Stimulated activated naive CD8-positive, alpha-beta T cell treated with anti-CD3 and anti-CD28 coated beads, Interleukin-15, amount 100 ng/mL, for 72 hours (primary cell): ENCODE data around the gene CROCC.

Source experiments
- ATAC-seq: fragments of 150-1000 bp; cut with Tn5 transposase; 2 replicates; pipeline ENCODE4 v1.10.0; 2021; ENCODE audit warnings: mild to moderate bottlenecking, moderate library complexity
- DNase-seq, 2 donors: peaks; one replicate each; pipeline ENCODE4 v3.0.0; 2021 to 2022
- H3K27ac Mint-ChIP-seq, 2 donors: one replicate each; pipeline ENCODE4 v1.8.0; 2022; ENCODE audit warnings: mild to moderate bottlenecking in 2 of 2, mixed read lengths in 2 of 2, moderate library complexity in 2 of 2
- H3K27me3 Mint-ChIP-seq: one replicate; pipeline ENCODE4 v1.8.0; 2022; ENCODE audit warnings: mixed read lengths
- H3K4me1 Mint-ChIP-seq: one replicate; pipeline ENCODE4 v1.8.0; 2022; ENCODE audit warnings: mild to moderate bottlenecking, mixed read lengths
- H3K4me3 Mint-ChIP-seq, 2 donors: one replicate each; pipeline ENCODE4 v1.8.0; 2022; ENCODE audit warnings: mild to moderate bottlenecking in 2 of 2, mixed read lengths in 2 of 2, moderate library complexity in 1 of 2
- H3K9me3 Mint-ChIP-seq, 2 donors: one replicate each; pipeline ENCODE4 v1.8.0; 2022; ENCODE audit warnings: mixed read lengths in 2 of 2

The CROCC gene

DNA sequence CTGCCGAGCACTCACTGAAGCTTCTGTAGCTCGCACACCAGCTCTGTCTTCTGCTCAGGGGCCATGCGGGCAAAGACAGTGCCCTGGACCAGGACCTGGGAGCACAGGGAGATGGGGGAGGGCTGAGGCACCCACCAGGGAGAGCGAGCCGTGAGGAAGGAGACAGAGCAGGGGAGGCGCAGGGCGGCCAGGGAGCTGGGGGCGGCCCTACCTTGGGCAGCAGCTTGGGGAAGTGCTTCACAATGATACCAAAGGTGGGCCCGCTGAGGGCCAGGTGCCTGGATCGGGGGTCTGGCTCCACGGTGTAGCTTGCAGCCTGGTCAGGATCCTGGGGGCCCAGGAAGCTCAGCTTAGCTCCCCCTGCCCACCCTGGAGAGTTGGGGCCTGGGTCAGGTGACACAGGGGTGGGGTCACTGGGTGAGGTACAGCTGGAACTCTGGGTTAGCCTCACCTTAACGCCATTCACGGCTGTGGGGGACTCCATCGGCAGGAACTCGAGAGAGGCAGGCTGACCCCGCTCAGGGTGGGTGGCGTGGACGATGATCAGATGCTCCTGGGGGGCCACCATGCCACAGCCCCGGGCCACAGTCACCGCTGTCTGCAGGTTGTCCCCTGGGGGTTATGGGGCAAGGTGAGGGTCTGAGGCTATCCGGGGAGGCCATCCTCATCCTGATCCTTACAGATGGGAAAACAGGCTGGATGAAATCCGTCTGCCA lies 68.1 kb downstream of the CROCC start:
- H3K27ac Mint-ChIP-seq: no peak overlapping the region
- H3K9me3 Mint-ChIP-seq: no peaks in the 10 kb centered on the region
- H3K4me1 Mint-ChIP-seq: no peaks in the 10 kb centered on the region
- H3K4me3 Mint-ChIP-seq: no peak overlapping the region
- DNase-seq (no peak), ATAC-seq (no peak)
- no peaks in the 10 kb centered on the region for H3K27me3 Mint-ChIP-seq

DNA sequence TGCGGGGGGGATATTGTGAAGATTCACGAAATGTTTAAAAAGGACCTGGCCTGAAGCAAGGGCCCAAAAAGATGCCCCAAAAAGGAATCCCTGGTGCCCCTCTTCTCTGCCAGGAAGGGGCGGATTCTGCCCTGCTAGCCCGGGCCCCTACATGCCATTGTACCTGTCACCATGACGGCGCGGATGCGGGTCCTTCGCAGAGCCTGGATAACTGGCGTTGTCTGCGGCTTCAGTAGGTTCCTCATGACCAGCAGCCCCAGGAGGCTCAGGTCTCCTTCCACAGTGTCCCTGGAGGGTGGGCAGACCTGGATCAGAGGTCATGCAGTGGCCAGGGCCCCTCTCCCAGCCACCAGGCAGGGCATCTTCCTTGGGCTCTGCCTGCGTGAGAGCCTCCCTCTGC lies 69.8 kb downstream of the CROCC start:
- ATAC-seq: no peak
- H3K27ac Mint-ChIP-seq: no peak overlapping the region

DNA sequence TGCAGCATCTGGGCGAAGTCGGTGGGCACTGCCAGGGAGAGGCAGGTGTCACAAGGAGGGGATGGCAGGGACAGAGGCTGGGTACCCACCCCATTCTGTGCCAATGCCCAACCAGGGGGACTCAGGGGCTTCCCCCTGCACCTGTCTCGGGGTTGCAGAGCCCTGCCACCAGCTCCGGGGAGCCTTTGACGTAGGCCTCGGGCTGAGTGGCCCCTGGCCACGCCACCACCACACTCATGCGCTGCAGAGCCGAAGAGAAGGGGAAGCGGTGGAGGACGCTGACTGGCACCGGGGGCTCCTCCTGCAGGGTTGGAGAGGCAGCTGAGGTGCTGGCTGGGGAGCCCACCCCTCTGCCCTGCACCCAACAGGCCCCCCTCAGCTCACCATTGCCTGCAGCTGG lies 70.4 kb downstream of the CROCC start:
- no peaks in the 10 kb centered on the region for H3K4me1 Mint-ChIP-seq

More for the DNA sequence above, 69.8 kb downstream of the CROCC start:
- no peak overlapping the region for H3K4me3 Mint-ChIP-seq
- H3K27me3 Mint-ChIP-seq: no peaks in the 10 kb centered on the region
- no peaks in the 10 kb centered on the region for H3K9me3 Mint-ChIP-seq
- H3K4me1 Mint-ChIP-seq: no peaks in the 10 kb centered on the region
- DNase-seq: no peak

DNA sequence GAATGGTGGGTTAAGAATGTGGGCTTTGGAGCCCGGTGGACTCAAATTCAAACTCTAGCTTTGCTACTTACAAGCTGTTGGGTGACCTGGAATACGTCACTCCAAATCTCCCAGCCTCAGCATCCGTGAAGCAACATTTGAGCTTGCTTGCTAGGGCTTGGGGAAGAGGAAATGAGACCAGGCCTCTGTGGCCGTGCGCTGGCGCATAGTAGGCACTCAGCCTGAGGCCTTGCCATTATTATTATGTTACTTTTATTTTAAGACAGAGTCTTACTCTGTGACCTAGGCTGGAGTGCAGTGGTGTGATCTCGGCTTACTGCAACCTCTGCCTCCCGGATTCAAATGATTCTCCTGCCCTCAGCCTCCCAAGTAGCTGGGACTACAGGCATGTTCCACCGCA lies 70.9 kb downstream of the CROCC start:
- Mint-ChIP-seq H3K27ac (no peak overlapping the region), H3K4me3 (no peak overlapping the region), H3K9me3 (no peaks in the 10 kb centered on the region), H3K27me3 (no peaks in the 10 kb centered on the region), H3K4me1 (no peaks in the 10 kb centered on the region)
- DNase-seq (no peak), ATAC-seq (no peak)

More for the DNA sequence above, 70.4 kb downstream of the CROCC start:
- Mint-ChIP-seq H3K27ac (no peak overlapping the region), H3K27me3 (no peaks in the 10 kb centered on the region), H3K4me3 (no peak overlapping the region), H3K9me3 (no peaks in the 10 kb centered on the region)
- no peak for ATAC-seq
- DNase-seq: no peak

DNA sequence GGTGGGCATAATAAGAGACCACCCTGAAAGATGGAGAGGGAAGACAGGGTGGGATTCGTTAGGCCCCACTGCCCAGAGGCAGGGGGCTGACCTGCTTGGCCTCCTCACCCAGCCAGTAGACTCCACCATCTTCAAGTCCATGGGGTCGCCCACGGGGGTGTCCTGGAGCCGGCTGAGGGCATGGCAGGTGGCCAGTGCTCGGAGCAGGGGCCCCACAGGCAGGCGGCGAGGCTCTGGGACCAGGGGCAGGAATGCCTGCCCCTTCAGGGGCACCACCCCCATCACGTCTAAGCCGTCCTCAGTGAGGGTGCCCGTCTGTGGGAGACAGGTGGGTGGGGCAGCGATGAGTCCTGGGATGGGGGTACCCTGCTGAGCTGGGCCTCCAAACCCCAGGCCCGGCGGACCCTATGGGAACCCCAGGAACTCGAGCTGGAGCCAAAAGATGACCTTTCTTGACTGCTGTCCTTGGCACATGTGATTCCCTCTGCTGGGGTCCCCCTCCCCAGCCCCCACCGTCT lies 71.8 kb downstream of the CROCC start:
- ATAC-seq (no peak), DNase-seq (no peak)
- Mint-ChIP-seq H3K4me1 (no peaks in the 10 kb centered on the region), H3K27me3 (no peaks in the 10 kb centered on the region), H3K27ac (no peak overlapping the region), H3K4me3 (no peak overlapping the region), H3K9me3 (no peaks in the 10 kb centered on the region)

DNA sequence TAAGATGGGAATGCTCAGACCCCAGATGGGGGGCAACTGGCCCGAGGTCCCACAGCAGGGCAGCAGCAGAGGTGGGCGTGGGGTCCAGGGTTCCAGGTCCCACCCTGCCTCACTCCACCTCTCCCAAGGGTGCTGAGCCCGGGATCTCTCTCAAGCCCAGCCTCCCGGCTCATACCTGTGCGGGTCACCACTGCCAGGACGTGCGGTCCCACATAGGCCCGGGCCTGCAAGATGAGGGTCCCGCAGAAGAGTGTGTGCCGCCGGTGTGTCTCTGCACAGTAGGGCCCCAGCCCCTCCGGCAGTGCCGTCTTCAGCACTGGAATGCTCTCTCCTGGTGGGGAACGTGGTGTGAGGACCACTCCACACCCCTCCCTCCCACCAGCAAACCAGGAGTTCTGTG lies 75.1 kb downstream of the CROCC start:
- no peaks in the 10 kb centered on the region for H3K4me1 Mint-ChIP-seq
- H3K4me3 Mint-ChIP-seq: no peak overlapping the region
- ATAC-seq: no peak
- no peaks in the 10 kb centered on the region for H3K27me3 Mint-ChIP-seq
- DNase-seq: no peak
- H3K27ac Mint-ChIP-seq: no peak overlapping the region
- H3K9me3 Mint-ChIP-seq: no peaks in the 10 kb centered on the region

DNA sequence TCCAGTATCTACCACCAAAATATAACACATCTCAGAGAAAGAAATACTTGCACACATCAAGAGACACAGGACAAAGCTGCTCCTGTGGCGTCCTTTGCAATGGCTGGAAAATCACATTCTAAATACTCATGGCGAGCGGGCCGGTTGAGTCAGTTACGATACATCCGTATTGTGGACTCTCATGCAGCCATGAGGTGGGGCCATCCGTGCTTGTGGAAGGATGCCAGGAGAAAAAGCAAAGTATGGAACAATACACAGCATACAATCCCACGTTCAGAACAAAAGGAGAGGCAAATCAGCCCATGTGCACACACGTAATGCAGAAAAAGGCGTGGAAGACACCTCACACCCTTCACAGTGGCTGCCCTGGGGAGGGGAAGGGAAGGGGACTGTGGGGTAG lies 76.9 kb downstream of the CROCC start:
- Mint-ChIP-seq H3K4me1 (no peaks in the 10 kb centered on the region), H3K27ac (no peak overlapping the region), H3K9me3 (no peaks in the 10 kb centered on the region), H3K4me3 (no peak overlapping the region), H3K27me3 (no peaks in the 10 kb centered on the region)
- no peak for DNase-seq
- no peak for ATAC-seq

DNA sequence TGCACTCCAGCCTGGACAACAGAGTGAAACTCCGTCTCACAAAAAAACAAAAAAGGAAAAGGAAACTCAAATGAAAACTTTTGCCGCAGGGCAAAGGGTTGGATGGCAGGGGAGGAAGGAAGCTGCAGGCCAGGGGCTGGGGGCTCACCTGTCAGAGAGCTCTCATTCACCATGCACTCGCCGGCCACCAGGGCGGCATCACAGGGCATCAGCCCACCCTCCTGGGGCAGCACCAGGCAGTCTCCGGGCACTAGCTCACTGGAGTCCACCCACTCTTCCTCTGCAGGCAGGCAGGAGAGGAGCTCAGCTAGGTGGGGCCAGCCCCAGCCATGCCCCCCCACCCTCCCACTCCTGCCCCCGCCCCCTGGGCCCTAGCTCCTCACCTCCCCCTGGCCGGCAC lies 78.1 kb downstream of the CROCC start:
- Mint-ChIP-seq H3K4me3 (no peak overlapping the region), H3K27me3 (no peaks in the 10 kb centered on the region), H3K9me3 (no peaks in the 10 kb centered on the region), H3K4me1 (no peaks in the 10 kb centered on the region), H3K27ac (no peak overlapping the region)
- ATAC-seq (no peak), DNase-seq (no peak)

DNA sequence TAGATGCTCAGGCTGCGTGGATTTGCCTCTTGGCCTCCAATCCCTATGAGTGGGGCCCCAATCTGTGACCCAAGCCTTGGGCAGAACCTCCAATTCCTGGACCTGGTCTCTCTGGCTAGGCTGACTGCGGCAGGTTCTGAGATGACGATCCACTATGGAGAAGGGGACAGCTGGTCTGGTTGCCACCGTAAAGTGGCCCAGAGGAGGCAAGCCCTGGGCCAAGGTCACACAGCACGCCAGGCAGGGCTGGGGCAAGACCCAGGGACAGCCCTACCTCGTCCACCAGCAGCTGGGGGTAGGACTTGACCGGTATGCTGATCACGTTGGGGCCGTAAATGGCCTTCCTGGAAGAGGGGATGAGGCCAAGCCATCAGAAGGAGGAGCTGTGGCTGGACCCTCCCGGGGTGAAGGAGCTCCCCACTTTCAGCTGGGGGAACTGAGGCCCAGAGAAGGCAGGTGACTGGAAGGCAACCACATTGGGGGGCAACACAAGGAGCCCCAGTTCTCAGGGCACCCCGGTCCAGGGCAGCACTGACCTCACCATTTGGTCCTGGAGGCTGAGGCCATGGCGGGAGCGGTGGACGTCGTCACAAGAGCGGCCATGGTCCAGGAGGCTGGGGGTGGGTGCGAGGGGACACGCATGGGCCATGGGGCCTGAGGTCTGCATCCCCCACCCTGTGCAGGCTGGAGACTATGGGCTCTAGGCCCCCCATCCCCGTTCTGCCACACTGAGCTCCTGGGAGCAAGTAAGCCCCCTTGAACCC lies 80.2 kb downstream of the CROCC start:
- no peaks in the 10 kb centered on the region for H3K4me1 Mint-ChIP-seq
- H3K27me3 Mint-ChIP-seq: no peaks in the 10 kb centered on the region
- H3K4me3 Mint-ChIP-seq: no peak overlapping the region
- H3K27ac Mint-ChIP-seq: no peak overlapping the region
- no peak for ATAC-seq
- no peaks in the 10 kb centered on the region for H3K9me3 Mint-ChIP-seq
- no peak for DNase-seq

DNA sequence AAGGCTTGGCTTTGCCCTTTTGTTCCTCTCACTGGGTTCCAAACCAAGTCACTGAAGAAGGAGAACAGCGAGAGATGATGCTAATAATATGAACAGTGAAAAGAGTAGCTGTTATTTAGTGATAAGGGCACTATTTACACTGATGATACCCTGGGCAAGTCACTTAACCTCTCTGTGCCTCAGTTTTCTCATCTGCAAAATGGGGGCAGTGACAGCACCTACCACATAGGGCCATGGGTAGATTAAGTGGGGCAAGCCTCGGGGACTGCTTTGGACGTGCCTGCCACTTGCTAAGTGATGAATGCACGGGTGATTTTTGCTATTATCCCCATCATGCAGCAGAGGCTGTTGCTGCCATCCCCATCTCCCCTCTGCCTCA lies 80.8 kb downstream of the CROCC start:
- H3K4me3 Mint-ChIP-seq: no peak overlapping the region
- H3K27ac Mint-ChIP-seq: no peak overlapping the region
- no peak for ATAC-seq

DNA sequence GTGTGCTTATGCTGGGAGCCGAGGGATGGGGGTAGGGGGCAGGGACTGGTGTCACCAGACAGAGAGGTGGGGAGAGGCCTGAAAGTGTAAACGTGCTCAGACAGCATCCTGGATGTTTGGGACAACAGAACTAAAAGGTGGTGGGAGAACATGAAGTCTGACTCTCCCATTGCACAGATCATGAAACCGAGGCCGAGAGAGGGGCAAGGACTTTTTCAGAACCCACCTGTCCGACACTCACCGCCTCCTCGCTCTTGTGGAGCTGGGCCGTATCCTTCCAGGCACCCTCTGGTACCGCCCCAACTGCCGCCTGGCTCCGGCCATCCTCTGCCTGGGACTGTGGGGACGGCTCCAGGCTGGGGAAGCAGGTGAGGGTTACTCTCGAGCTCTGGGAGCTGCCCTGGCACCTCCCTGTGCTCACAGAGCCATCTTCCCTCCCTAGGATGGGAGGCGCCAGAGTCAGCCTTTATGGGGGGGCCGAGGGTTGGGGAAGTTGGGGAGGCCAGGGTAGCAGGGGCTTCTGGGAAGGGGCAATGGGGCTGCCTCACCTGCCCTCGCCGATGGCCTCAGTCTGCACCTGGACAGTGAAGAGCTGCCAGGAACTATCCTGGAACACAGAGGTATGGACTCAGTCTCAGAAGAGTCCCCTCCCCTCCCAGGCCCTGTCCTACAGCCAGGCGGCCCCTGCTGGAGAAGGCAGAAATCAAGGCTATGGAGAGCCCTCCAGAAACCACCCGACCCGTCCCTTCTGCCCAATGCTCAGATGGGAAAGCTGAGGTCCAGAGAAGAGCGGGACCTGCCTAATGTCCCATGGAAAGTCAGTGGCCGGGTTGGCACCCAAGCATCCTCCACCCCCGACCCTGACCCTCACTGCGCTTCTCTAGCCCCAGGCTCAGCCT lies 83.0 kb downstream of the CROCC start:
- DNase-seq: no peak
- Mint-ChIP-seq H3K27ac (no peak overlapping the region), H3K4me1 (peaks cover 2% of the 10 kb centered on the region), H3K4me3 (no peak overlapping the region), H3K9me3 (no peaks in the 10 kb centered on the region), H3K27me3 (no peaks in the 10 kb centered on the region)
- no peak for ATAC-seq

More for the DNA sequence above, 80.8 kb downstream of the CROCC start:
- DNase-seq: no peak
- Mint-ChIP-seq H3K9me3 (no peaks in the 10 kb centered on the region), H3K4me1 (no peaks in the 10 kb centered on the region), H3K27me3 (no peaks in the 10 kb centered on the region)

DNA sequence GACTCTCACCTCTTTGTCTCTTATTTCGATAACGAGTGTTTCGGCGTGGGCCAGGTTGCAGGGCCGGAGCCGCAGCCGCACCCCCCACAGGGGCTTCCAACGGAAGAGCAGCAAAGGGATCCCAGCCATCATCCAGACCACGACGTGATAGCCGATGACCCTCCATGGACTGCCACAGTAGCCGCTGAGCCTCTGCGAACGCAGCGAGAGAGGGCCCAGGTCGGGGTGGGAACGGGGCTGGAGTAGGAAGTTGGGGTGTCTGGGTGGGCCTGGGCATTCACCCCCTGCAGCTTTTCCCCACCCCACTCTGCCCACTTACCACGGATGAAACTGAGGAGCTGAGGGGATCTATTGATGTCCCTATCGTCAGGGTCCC lies 83.6 kb downstream of the CROCC start:
- no peaks in the 10 kb centered on the region for H3K27me3 Mint-ChIP-seq
- H3K9me3 Mint-ChIP-seq: no peaks in the 10 kb centered on the region
- ATAC-seq (no peak), DNase-seq (no peak)
- no peak overlapping the region for H3K27ac Mint-ChIP-seq
- H3K4me3 Mint-ChIP-seq: no peak overlapping the region
- peaks cover 9% of the 10 kb centered on the region for H3K4me1 Mint-ChIP-seq

DNA sequence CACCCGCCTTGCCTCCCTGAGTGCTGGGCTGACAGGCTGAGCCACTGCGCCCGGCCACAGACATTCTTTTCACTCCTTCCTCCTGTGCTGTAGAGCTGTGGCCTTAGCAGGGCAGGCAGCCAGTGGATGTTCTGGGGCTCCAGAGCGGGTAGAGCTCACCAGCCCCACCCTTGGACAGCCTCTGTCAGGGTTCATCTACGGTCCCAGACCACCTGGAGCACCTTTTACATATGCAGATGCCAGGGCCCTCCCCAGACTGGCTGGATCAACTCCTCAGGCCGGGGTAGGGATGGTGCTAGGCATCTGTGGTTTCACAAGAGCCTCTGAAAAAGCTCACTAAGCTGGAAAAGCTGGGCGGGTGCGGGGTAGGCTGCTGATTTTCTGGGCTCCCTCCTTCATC lies 85.4 kb downstream of the CROCC start:
- no peak overlapping the region for H3K4me3 Mint-ChIP-seq
- no peak overlapping the region for H3K27ac Mint-ChIP-seq
- H3K27me3 Mint-ChIP-seq: no peaks in the 10 kb centered on the region
- ATAC-seq (no peak), DNase-seq (no peak)
- H3K9me3 Mint-ChIP-seq: no peaks in the 10 kb centered on the region
- H3K4me1 Mint-ChIP-seq: peaks cover 20% of the 10 kb centered on the region

DNA sequence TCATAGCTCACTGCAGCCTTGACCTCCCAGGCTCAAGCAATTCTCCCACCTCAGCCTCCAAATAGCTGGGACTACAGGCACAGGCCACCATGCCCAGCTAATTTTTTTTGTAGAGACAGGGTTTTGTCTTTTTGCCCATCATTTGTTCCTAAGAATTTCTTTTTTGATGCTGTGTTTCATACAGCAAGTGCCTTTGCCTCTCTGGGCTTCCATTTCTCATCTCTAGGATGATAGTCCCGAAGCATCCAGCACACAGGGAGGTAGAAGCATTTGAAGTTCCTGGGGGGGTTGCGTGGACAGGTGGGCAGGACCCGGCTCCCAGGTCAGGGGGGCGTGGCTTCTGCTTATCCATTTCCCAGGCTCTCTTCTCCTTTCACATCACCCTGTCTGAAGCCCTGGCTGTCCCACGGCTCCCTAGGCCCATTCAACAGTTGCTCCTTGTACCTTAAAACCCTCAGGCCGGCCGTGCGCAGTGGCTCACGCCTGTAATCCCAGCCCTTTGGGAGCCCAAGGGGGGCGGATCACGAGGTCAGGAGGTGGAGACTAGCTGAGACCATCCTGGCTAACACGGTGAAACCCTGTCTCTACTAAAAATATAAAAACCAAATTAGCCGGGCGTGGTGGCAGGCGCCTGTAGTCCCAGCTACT lies 86.6 kb downstream of the CROCC start:
- Mint-ChIP-seq H3K4me3 (no peak overlapping the region), H3K27me3 (no peaks in the 10 kb centered on the region), H3K27ac (no peak overlapping the region), H3K9me3 (no peaks in the 10 kb centered on the region), H3K4me1 (peaks cover 27% of the 10 kb centered on the region)
- ATAC-seq (no peak), DNase-seq (no peak)

DNA sequence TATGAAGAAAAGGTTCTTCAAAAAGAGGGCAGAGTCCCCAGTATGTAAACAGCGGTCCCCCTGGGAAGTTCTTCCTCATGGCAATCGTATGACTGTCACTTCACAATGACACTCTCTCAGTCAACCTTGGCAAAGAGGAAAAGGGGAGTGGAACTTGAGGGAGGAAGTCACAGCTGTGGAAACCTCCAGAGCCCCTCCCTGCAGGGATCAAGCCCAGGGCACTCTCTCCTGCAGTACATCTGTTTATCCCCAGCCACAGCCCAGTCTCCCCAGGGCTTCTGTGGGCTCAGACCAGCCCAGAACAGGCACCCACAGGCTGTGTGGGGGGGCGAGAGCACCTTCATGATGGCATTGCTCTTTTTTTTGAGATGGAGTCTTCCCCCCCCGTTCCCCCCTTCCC lies 88.0 kb downstream of the CROCC start:
- Mint-ChIP-seq H3K4me1 (peaks cover 27% of the 10 kb centered on the region), H3K27ac (no peak overlapping the region), H3K27me3 (no peaks in the 10 kb centered on the region), H3K9me3 (no peaks in the 10 kb centered on the region), H3K4me3 (no peak overlapping the region)
- DNase-seq (no peak), ATAC-seq (no peak)
